GM18508 (cell line): ENCODE measurements around the gene TMEM91.
A peak's percentile ranks its signal among the peaks of the same experiment; 100 is the strongest.
"Not testable (repeated sequence)": the region's sequence is repeated elsewhere in the genome, so short reads cannot be mapped to it uniquely, and the experiment has no call there.

ENCODE experiments used
- ATAC-seq: cut with Tn5 transposase; IDR thresholded peaks from one replicate; pipeline ENCODE4 v1.9.1; 2021; ENCODE audit warnings: moderate number of reproducible peaks; ENCODE audit not compliant: insufficient read depth, unreplicated experiment

TMEM91 gene

DNA sequence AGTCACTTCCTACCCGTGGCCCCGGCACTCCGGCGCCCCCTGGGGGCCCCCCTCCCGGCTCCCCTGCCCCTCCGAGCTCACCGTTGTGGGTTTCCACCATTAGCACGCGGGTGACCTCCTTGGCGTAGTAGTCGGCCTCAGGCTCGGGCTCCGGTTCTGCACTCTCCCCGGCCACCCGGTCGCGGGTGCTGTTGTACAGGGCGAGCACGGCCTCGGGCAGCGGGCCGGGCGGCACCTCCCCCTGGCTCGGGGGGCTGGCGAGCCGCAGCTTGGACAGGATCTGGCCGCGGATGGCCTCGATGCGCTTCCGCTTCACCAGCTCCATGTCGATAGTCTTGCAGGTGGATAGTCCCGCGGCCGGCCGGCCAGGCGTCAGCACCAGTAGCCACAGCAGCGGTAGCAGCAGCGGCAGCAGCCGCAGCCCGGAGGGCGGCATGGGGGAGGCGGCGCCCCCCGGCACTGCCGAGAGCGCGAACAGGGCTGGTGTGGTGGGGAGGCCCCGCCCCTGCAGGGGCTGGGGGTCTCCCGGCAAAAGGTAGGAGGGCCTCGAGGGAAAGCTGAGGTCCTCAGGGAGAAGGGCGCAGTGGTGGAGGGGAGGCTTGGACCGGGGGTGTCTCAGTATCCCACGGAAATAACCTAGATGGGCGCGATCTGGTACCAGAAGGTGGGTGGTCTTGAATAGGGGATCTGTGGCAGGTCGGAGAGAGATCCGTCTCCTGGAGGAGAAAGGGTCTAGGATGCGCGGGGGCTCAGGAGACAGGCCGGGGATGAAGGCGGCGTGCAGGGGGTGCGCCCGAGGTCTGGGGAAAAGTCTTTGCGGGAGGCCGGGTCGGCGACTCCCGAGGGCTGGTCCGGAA lies 23.5 kb upstream of the TMEM91 start:
- ATAC-seq, result no peak

DNA sequence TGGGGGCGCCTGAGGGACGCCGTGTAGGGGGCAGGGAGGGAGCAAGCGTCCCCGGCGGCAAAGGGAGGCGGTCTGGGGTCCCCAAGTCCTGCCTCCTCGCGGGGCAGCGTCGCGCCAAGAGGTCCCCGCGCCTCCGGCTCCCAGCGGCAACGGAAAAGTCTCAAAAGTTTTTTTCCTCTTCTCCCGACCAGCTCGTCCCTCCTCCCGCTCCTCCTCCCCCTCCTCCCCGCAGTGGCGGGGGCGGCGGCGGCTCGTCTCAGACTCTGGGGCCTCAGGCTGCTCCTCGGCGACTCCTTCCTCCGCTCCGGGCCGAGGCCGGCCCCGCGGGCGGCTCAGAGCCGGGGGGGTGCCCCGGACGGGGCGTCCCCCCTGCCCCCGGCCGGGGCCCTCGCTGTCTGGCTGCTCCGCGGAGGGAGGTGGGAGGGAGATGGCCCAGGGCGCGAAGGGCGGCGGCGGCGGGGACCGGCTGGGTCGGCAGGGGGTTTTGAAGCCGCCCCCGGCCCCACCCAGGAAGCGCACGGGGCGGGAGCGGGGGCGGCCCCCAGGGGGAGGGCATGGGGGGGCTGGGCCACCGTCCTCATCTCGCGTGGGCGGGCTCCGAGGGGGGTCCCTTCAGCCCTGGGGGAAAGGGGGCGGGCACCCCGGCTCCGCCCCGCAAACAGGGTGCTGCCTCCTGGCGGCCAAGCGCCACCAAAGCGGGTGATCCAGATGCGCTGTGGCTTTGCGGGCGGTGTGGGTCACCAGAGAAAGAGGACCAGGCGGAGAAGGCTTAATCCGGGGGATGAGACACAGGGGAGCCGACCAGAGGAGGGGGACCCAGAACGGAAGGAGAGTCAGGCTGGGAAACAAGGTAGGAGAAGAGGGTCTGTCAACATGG lies 22.6 kb upstream of the TMEM91 start, which contains the start of gene TGFB1:
TGFB1 (minus strand) TSS at position 457 of the 877 bp plus-strand sequence. CDS start 878 bp downstream, outside the sequence.
- ATAC-seq, result no peak

DNA sequence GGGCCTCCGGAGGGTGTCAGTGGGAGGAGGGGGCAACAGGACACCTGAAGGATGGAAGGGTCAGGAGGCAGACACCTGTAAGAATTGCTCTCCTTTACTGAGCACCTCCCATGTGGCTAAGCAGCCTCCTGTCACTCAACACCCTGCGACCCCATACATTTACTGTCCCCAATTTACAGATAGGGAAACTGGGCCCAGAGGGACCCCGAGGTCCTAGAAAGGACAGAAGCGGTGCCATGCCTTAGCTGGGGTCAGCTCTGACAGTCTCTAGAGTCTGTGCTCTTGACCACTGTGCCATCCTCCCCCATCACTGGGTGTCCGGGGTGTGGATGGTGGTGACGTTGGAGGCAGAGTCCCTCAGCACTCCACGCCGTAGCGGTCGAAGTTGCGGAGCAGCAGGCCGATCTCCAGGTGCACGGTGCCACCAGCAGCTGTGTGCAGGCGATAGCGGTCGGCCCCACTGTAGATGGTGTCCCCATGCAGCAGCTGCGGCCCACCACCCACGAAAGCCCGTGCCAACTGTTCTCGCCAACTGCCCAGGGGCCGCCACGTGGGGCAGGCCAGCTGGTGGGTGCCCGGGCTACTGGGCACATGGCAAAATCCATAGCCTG lies 21.9 kb upstream of the TMEM91 start:
- no peak for ATAC-seq

DNA sequence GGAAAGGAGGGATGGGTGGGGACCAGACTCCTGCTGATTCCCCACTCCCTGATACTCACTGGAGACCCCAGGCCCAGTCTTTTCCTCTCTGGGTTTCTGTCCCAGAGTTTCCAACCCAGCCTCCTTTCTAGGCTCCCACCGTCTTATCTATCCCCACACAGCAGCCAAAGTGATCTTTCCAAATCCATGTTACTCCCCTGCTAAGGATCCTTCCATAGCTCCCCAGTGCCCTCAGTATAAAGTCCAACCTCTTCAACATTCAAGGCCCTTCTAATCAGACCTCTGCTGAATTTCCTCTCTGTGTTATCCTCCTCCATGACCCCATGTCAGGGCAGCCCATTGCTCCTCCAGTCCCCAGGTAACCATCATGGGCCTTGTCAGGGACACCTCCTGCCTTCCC lies 21.3 kb upstream of the TMEM91 start:
- ATAC-seq, result no peak

DNA sequence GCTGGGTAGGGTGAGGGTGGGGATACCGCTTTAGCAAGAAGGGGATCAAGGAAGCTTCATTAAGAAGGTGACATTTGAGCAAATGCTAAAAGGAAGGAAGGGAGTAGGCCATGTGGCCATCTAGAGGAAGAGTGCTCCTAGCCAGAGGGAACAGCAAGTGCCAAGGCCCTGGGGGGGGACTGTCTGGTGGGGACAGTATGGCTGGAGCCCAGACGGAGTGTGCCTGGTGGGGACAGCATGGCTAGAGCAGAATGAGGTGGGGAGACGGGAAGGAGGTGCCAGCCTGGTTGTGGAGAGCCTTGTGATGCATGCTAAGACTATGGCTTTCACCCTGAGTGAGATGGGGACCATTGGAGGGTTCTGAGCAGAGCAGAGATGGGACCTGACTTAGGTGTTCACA lies 20.5 kb upstream of the TMEM91 start:
- no peak for ATAC-seq

DNA sequence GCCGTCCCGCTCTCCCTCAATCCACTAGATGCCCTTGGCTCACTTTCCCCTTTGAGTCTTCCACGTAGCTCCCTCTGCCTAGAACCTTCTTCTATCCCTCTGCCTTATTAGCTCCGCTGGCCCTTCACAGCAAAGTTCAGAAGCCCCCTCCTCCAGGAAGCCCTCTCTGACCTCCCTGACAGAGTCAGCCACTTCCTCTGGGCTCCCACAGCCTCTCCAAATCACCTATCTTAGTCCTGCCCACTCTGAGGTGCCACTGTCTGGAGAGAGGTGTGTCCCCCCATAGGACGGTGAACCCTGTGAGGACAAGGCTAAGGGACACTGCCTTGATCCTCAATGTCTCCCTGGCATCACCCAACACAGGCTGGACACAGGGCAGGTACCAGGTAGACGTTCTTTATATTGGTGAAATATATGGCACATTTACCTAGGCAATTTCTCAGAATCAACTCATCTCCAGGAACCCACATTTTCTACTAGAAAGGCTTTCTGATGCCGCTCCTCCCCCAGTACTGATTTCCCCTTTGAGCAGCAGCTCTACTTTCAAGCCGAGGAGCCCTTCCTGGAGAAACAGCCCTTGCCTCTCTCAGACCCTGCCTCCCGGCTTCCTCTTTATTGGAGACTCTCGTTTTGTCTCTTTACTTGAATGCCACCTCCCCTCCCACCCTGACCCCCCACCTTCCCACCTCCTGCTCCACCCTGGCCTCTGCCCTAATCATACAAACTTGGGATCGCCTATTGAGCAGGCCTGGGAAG lies 19.2 kb upstream of the TMEM91 start:
- ATAC-seq, result no peak

DNA sequence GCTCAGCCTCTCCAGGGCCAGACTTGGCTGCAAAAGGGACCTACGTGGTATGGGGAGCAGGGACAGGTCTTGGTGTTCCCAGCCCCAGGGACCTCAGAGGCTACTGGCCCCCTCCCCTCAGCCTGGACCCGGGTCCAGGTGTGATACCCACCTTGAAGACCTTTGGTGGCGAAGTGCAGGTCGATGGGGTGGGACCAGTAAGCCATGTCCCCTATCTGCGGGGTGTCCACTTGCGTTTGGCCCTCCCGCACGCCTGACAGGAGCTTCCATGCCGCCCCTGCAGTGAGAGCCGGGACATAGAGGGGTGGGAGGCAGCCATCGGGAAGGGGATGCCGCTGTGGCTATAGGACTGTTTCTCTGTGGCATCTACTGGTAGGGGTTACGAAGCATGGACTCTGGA lies 18.6 kb upstream of the TMEM91 start:
- no peak for ATAC-seq

DNA sequence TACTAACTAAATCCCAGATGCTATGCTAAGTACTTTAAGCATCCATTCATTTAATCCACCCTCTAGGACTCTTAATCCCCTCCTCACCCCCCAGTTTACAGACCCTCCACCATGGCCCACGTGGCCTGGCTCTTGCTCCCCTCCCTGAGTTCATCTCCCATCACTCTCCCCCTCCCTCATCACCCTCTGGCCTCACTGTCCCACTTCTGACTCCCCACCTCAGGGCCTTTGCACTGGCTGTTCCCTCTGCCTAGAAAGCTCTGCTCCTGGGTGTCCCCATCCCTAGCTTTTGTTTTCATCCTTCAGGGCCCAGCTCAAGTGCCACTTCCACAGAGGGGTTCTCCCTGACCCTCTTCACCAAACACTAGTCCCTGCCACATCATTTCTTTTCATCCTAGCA lies 16.6 kb upstream of the TMEM91 start:
- ATAC-seq, result no peak

DNA sequence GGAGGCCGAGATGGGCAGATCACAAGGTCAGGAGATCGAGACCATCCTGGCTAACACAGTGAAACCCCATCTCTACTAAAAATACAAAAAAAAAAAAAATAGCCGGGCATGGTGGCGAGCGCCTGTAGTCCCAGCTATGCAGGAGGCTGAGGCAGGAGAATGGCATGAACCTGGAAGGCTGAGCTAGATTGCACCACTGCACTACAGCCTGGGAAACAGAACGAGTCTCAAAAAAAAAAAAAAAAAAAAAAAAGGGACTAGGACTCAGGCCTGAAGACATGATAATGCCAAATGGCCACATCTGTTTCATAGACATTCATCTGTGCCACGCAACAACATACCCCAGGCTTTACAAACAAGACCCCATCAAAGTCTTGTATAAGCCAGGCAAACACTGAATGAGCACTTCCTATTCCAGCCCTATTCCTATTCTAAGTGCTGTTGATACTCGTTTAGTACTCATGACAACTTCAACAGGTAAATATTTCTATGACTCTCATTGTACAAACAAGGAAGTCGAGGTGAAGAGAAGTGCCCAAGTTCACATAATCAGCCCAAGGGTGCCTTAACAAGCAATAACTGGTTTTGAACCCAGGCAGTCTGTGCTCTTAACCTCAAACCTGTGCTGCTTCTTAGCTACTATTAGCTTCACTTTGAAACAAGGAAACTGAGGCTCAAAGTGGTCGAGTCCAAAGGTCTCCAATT lies 14.0 kb upstream of the TMEM91 start:
- ATAC-seq, result no peak

DNA sequence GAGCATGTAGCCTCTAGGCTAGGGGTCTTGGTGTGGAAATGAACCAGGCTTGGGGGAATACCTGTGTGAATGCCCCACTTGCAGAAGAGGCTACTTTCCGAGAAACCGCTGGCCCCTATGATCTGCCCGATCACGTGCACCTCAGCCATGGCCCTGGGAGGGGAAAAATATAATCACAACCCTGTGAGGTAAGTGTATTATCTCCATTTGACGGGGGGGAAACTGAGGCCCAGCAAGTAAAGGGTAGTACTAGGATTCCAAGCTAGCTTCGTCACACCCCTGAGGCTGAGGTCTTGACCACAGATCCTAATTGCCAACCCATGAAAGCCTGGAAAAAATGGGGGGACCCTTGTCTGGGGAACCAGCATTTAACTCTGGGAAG lies 13.0 kb upstream of the TMEM91 start:
- ATAC-seq, result no peak

DNA sequence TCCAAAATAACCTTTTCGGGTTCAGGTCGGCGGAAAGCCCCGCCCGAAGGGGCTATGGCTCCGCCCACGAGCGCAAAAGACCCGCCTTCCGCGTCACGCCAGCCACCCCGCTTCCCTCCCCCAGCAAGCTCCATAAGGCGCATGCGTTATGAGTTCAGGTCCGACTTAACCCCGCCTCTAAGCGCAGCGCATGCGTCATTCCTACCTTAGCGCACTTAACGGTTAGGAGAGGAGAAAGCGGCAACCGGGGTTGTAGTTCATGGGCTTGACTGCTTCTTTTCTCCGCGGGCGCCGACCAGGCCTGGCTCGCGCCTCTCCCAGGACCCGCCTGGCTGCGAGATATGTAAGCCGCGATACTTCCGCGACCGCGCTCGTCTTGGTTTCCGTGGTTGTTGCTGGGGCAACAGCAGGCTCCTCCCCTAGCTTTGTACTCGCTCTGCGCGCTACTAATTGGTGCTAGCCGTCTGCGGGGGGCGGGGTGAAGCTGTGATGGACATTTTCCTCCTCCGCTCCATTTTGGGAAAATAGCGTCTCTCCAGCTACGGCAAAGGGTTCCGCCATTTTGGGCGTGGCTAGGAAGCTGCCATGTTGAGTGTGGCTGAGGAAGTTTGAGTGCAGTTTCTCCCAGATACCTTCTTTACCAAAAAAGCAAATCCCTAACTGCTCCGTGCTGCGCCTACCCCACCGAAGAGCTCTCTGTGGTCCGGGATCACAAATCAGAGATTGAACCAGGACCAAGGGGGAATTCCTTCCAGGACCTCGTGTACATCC lies 12.4 kb upstream of the TMEM91 start, which contains the start of gene B9D2:
B9D2 (minus strand) TSS at position 397 of the 771 bp plus-strand sequence. CDS start 630 bp downstream, outside the sequence.
- peak; percentile 60 for ATAC-seq

DNA sequence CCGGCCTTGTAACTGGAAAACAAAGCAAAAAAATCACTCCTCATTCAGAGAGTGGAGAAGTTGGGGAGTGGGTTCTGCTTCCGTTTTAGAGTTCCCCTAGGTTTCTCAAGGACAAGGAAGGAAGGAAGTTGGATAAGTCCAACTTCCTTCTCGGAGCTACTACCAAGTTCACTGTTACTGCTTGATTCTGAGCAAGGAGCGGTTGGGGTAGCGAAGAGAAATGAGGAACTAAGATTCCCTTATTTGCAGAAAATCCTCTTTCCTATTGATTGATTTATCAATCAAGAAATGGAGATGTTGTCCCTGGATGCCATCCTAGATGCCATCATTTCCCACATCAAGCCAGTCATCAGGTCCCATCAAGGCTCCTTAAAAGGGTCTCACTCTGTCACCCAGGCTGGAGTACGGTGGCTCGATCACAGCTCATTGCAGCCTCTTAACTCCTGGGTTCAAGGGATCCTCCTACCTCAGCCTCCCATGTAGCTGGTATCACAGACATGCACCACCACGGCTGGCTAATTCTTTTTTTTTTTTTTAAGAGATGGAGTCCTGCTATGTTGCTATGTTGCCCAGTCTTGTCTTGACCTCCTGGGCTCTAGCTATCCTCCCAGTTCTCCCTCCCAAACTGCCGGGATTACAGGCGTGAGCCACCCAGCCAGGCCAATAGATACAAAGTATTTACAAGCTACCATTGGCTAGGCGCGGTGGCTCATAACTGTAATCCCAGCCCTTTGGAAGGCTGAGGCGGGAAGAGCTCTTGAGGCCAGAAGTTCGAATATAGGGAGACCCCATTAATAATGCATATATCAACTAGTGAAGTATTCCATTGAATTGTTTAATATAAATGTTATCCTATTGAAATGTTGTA lies 11.6 kb upstream of the TMEM91 start:
- ATAC-seq, result no peak

DNA sequence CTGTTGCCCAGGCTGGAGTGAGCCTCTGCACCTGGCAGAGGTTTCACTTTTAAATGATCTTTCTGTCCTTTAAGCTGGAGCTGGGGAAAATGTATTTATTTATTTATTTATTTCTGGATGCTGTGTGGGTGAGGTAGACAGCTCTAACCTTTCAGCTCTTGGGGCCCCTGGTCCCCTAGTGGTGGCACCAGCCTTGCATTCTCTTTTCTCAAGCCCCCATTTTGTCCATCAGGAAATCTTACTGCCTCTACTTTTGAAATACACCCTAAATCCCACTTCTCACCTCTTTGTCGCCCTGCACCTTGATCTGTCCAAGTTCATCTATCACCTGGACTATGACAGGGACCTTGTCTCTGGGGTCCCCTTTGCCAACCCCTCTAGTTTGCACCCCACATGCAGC lies 10.2 kb upstream of the TMEM91 start:
- ATAC-seq, result no peak

DNA sequence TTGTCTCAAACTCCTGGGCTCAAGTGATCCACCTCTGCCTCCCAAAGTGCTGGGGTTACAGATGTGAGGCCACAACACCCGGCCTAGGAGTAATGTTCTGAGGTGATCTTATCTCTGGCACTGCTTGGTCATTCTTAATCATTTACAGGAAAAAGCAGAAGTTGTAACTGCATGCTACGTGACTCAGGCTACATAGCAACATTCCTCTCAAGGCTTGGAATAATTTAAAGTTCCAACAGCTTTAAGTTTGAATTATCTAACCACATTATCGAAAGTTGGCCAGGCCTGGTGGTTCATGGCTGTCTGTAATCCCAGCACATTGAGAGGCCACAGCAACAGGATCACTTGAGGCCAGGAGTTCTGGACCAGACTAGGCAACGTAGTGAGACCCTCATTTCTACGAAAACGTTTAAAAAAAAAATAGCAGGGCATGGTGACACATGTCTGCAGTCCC lies 8.5 kb upstream of the TMEM91 start:
- ATAC-seq, result no peak

DNA sequence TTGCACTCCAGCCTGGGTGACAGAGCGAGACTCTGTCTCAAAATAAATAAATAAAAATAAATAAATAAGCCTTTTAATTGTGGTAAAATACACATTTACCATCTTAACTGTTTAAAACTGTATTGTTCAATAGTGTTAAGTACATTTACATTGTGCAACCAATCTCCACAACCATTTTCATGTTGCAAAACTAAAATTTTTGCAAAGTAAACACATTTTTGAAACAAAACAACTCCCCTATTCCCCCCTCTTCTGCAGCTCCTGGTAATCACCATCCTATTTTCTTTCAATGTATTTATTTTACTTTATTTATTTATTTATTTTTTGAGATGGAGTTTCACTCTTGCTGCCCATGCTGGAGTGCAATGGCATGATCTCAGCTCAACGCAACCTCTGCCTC lies 6.6 kb upstream of the TMEM91 start:
- no peak for ATAC-seq

DNA sequence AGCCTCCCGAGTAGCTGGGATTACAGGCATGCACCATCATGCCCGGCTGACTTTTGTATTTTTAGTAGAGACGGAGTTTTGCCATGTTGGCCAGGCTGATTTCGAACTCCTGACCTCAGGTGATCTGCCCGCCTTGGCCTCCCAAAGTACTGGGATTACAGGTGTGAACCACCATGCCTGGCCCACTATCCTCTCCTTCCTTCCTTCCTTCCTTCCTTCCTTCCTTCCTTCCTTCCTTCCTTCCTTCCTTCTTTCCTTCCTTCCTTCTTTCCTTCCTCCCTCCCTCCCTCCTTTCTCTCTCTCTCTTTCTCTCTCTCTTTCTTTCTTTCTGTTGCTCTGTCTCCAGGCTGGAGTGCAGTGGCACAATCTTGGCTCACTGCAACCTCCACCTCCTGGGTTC lies 5.2 kb upstream of the TMEM91 start:
- not testable (repeated sequence) for ATAC-seq

DNA sequence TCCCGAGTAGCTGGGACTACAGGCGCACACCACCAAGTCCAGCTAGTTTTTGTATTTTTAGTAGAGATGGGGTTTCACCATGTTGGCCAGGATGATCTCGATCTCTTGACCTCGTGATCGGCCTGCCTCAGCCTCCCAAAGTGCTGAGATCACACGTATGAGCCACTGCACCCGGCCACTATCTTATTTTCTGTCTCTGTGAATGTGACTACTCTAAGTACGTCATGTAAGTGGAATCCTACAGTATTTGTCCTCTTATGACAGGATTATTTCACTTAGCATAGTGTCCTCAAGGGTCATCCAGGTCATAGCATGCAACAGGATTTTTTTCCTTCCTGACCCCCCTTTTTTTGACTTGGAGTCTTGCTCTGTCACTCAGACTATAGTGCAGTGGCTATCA lies 4.8 kb upstream of the TMEM91 start:
- no peak for ATAC-seq

DNA sequence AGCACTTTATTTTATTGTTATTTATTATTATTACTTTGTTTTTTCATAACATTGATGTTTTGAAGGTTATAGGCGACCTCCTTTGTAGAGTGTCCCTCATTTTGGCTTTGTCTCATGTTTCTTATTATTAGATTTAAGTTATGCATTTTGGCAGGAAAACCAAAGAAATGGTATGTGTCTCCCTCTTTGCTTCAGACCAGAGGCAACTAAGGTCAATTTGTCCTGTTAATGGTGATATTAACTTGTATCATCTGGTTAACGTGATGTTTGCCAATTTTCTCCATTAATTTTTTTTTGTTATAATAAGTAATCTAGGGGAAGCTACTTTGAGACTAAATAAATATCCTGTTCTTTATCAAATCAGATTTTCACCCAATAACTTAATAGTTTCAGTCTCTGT lies 3.8 kb upstream of the TMEM91 start:
- ATAC-seq, result no peak
